Fibroblast of skin of scalp (primary cell): ENCODE data around the gene TTC28. TPM values are rescaled to one million over a fixed set of nuclear protein-coding genes. Genes with fewer than 3 reads are reported as not detected.
"Not testable (repeated sequence)": the region's sequence is repeated elsewhere in the genome, so short reads cannot be mapped to it uniquely, and the experiment has no call there.

Experiments
- DNase-seq: peaks from one replicate; pipeline ENCODE4 v3.0.0-alpha.2; 2013
- polyA plus RNA-seq, 2 experiments: library from polyadenylated mRNA; unstranded; fragments of 120-200 nt; gene quantifications; one replicate each; pipeline ENCODE4 v1.2.1, GENCODE V29; 2013; ENCODE audit not compliant: insufficient read length in 2 of 2

Gene TTC28
- 8.8 TPM for polyA plus RNA-seq (2013, experiment 1 of 2; ENCODE audit: insufficient read length)
- polyA plus RNA-seq (2013, experiment 2 of 2; ENCODE audit: insufficient read length), result 12.7 TPM

- DNase-seq, result peak; percentile 90
Measured at GRCh38 chr22:28679611-28680287, at the start of gene TTC28. Gene TTC28 (minus strand): TSS chr22:28679840. CDS start chr22:28679723, 117 bp downstream.

- peak; percentile 28 for DNase-seq
Measured at GRCh38 chr22:28728621-28729313, 49.1 kb upstream of the TTC28 start.

- no peak for DNase-seq
Measured at GRCh38 chr22:28728002-28728401, 48.4 kb upstream of the TTC28 start.

- no peak for DNase-seq
Measured at GRCh38 chr22:28718044-28718443, 38.4 kb upstream of the TTC28 start.

GRCh38 chr22:28716686-28717085 lies 37.0 kb upstream of the TTC28 start:
- peak; percentile 27 for DNase-seq

GRCh38 chr22:28715611-28716010 lies 36.0 kb upstream of the TTC28 start:
- peak; percentile 36 for DNase-seq

DNA sequence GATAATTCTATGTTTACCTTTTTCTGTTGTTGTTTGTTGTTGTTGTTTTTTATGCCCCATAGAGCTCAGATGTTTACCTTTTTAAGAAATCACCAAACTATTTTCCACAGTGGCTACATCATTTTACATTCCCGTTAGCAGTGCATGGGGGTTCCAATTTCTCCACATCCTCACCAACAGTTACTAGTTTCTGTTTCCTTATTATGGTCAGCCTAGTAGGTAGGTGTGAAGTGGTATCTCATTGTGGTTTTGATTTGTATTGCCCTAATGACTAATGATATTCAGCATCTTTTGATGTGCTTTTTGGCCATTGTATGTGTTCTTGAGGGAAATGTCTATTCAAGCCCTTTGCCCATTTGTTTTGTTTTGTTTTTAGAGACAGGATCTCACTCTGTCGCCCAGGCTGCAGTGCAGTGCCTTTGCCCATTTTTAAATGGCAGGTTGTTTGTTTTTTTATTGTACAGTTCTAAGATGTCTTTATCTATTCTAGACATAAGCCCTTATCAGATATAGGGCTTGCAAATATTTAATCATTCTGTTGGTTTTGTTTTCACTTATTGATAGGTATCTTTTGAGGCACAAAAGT lies 34.5 kb upstream of the TTC28 start:
- no peak for DNase-seq

- DNase-seq, result peak; percentile 90
Measured at GRCh38 chr22:28711820-28712777, 32.5 kb upstream of the TTC28 start.

DNA sequence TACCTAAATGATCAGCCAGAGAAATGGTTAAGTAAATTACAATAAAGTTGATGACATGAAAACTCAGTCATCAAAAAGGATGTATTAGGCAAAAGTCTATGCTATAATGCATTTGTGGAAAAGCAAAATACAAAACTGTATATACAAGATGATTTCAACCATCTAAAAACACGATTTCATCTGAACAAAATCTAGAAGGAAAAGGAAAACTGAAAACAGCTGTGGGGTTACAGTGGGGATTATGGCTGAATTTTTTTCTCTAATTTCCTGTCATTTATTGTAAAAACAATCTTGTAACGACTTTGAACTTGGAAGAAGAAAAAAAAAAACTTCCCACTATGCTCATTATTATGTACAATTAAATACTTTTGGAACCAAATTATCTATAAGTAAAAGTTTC lies 31.7 kb upstream of the TTC28 start:
- no peak for DNase-seq

DNA sequence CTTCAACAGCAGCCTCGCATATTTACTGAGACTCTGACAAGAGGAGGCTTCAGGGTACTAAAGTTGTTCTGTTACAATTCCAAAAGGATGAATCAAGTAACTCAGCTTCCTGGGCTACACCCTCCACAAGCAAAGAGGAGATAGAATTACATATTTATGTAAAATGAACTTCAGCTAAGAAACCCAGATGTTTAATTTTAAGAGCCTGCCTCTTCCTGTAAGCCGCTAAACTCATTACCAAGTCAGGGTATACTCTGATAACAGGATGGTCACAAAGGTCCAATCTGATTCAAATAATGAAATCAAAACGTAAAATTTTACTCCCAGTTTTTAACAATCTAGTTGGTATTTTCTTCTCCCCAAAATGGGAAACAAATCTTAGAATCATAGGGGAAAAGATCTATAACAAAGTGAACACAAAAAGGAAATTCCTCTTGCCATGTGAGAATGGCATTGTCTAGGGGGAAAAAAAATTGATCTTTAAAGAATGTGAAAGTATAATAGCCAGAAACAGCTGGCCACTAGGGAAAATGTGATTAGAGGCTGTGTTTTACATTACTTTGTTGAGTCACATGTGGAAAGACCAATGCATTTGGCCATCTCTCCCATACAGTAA lies 31.0 kb upstream of the TTC28 start:
- peak; percentile 85 for DNase-seq

DNA sequence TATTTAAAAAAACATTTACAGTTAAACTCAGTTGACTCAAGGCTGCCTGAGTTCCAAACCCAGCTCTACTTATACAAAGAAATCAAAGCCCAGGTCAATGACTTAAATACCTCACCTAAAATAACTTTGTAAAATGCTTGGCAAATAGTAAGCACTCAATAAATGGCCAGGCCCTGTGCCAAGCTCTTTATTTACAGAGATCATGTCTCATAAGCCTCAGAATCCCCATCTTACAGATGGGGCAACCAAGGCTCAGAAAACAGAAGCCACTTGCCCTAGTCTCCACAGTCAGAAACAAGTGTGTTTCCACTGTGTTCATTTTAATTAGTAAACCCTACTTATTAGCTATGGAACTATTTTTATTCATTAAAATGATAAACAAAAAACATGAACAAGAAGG lies 30.5 kb upstream of the TTC28 start:
- DNase-seq, result no peak

- no peak for DNase-seq
Measured at GRCh38 chr22:28706845-28707244, 27.2 kb upstream of the TTC28 start.

- DNase-seq, result peak; percentile 30
Measured at GRCh38 chr22:28703436-28703835, 23.8 kb upstream of the TTC28 start.

- no peak for DNase-seq
Measured at GRCh38 chr22:28702891-28703290, 23.3 kb upstream of the TTC28 start.

DNA sequence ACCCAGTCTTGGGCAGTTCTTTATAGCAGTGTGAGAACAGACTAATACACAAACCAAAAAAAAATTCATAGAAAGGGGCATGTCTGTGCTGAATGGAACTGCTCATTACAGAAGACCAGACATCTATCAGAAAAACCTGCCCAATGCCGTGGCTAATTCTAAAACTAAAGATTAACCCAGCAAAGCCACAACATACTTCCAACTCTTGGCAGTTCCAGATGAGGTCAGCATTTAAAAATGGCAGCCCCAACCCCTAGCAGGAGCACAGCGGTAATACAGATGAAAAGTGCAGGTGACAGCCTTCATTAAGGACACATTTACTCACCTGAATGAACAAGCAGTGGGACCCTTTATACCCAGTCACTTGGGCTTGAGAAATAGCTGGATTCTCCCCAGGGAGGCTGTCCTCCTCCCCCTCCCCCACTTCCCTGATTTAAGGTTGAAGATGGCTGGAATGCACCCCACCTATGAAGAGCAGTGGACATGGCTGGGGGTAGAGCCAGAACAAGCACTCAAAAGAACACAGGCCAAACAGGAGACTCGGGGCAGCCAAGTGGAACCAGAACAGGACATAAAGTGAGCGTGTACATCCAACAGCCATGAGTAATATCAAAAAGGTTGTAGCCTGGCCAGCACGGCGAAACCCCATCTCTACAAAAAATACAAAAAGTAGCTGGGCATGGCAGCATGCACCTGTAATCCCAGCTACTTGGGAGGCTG lies 13.6 kb upstream of the TTC28 start:
- DNase-seq, result not testable (repeated sequence)

DNA sequence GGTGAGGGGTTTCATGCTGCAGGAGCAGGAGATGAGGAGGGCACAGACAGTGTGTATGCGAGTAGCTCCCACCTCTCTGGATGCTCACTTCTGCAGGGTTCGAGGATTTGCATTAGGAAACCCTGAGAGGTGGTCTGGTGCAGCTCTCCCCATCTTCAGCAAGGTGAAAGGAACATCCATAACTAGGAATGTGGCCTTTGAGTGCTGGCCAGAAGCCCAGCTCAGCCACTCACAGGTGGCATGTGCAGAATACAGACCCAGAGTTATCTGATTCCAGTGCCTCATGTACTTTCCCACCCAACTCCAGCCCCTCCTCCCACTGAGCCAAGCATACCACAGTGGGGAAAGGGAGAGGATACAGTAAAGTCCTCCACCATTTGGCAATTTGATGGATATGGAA lies 10.2 kb upstream of the TTC28 start:
- DNase-seq, result not testable (repeated sequence)

GRCh38 chr22:28682966-28683365 lies 3.3 kb upstream of the TTC28 start:
- DNase-seq, result not testable (repeated sequence)

GRCh38 chr22:28680813-28681490 lies 1.3 kb upstream of the TTC28 start:
- not testable (repeated sequence) for DNase-seq

GRCh38 chr22:28678778-28679610 lies 646 bp downstream of the TTC28 start:
- DNase-seq, result not testable (repeated sequence)

GRCh38 chr22:28678170-28678569 lies 1.5 kb downstream of the TTC28 start:
- DNase-seq, result not testable (repeated sequence)
